ENCODE results near the gene ARL6IP4.
A peak's percentile ranks its signal among the peaks of the same experiment; 100 is the strongest.

ARL6IP4 gene

DNA sequence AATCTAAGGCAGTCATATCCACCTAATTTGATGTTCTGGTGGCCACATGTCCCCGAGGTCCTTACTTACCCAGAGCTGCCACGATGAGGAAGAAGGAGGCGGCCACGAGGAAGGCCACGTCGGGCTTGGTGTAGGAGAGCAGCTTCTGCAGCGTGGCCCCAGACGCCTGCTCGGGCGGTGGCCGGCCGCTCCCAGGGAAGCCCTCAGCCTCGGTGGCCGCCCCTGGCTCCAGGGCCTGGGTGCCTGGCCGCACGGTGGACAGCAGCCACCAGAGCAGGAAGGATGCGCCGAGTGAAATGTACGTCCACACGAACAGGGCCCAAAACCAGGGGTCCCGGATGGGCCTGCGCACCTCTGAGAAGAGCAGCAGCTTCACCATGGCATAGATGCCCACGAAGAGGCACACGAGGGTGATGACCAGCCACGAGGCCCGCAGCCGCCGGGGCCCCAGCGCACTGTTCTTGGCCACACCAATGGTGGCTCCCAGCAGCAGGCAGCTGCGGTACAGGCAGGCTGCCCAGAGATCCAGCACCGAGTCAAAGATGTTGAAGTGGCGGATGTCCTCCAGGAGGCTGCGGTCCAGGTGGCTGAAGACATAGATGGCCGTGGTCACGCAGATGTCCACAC is 20.8 kb upstream of the ARL6IP4 start:
- DNase-seq = no peak

DNA sequence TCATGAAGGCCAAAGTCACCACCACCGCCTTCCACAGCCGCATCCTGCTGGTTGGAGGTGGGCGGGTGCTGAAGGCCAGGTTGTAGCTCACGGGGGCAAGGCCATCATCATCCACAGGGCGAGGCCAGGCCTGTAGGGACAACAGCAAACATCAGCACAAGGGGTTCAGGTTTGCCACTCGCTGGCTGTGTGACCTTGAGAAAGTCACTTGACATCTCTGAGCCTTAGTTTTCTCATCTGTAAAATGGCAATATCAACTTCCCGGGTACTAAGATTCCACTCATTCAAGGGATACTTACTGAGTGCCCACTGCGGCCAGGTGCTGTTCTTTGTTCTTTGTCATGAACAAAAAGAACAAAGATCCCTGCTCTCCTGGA is 20.3 kb upstream of the ARL6IP4 start:
- DNase-seq = no peak

DNA sequence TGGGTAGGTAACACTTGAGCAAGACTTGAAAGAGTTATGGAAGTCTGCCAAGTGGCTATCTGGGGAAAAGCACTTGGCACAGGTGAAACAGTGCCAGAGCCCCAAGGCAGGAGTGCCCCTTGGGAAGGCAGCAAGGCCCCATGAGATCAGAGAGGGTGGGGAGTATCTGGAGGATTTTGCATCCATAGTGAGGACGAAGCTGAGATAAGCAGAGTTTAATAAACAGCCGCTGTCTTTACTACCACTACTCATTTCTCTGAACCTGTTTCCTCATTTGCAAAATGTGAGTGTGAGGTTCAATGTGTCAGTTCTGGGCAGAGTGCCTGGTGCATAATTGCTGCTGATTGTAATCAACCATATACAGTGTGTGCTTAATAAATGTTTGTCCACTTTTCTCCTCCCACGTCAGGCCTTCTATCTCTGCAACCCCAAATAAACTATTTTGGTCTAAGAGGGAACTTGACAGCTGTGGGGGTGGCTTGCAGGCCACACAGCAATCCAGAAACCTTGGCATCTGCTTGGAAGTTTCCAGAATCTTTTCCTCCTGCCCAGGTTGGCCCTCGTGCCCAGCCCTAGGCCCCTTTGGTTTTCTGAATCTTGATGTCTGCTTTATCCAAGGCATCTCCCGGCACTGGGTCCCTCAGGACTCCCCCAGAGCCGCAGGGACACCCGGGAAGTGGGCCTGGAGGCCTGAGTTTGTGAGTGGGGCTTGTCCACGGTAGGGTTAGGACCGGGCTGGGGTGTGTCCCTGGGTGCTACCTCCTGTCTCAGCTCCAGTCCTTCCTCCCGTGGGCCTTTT is 18.8 kb upstream of the ARL6IP4 start:
- DNase-seq = no peak

DNA sequence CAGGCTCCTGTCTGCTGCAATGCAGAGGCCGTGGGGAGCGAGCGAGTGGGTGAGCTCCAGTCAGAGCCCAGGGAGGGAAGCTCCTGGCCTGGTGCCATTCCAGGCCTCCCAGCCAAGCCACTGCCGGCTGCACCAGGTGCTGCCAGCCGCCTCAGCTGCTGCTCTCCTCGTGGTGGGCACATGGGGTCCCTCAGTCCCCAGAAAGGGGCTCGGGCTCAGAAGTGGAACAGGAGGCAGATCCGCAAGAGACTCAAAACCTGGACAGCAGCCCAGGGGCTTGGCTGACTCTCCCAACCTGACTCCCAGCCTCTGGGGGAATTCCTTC is 16.6 kb upstream of the ARL6IP4 start:
- no peak for DNase-seq

- DNase-seq = no peak
These were observed 15.8 kb upstream of the ARL6IP4 start for GRCh38 chr12:122964439-122965257.

DNA sequence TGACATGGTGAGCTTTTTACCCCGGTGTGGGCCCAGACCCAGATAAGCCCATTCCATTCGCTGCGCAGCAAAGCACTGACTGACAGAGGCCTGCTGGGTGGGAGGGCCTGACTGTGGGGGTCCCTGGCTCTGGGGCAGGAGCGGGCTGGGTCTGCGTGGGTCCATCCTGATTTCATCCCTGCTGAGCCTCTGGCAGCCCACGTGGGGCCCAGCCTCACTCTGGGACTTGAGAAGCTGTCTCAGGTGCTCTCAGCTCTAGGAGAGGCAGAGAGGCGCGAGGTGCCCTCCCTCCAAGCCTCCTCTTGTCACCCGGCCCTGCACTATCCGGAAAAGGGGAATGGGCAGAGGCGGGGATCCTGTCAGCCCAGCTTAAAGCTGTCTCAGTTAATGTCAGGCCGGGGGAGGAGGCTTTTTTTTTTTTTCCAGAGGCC is 15.1 kb upstream of the ARL6IP4 start:
- no peak for DNase-seq

DNA sequence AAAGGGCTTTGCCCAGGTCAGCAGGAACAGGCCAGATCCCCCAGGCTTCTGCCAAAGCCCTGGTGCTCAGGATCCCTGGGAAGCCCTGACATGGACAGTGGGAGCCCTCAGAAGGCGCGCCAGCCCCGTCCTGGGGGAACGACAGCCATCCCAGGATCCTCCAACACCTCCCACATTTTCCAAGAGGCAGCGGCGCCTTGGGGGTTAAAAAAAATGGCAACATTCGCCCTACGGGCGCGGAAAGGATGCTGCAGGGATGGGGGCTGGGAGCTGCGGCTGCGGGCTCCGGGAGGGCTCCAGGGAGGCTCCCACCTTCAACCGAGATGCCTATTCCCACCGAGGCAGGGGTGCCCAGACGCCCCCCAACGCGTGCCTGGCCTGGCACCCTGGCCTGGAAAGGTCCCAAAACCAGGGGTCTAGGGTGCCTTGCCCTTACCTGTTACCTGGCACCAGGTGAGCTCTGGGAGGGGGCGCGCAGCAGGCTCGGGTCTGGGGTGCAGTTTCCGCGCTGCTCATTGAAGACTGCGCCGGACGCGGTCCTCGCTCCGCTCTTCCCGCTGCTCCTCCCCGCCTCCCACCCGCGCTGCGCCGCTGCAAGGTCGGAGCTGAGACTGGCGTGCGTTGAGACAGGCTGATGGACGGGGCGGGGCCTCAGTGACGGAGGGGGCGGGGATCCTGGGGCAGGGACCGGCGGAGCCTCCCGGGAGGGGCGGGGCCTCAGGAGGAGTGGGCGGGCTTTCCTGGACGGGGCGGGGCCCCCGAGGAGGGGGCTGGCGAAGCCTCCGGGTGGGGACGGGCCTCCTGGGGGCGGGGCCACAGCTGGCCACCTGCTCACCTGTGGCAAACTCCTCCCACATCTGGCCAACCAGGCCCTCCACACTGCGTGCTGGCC is 14.4 kb upstream of the ARL6IP4 start, which contains the start of gene ABCB9:
TSS of gene ABCB9 (minus strand) at position 613 of the 892 bp plus-strand sequence. CDS start 6,228 bp downstream, outside the sequence.
- DNase-seq = peak; percentile 96

DNA sequence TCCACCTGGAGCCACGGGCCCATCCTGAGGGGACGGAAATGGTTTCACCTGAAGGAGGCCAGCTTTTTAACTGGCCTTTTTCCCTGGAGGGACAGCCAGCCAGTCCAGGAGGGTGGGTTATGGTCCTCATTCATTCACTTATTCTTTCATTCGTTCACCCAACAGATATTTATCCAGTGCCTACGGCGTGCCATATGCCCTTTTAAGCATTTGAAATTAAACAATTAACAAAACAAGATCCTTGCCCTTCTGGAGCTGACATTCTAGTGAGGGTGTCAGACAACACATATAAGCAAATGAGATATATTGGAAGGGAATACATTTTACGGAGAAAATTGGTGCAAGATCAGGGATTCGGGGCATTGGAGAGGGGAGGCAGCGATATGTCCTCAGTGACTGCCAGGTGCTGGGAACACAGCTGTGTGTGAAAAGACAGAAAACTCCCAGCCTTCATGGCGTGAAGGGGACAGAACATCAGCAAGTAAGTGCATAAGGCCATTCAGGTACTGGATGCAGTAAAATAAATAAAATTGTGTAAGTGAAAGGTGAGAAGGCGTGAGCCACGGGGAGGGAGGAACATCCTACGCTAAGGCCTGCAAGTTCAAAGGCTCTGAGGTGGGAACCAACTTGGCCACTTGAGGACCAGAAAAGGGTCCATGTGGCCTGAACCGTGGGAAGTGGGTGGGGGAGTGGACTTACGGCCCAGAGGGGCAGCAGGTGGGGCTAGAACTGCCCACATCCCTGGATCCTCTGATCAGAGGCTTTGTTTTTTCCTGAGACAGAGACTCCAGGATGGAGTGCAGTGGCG is 13.5 kb upstream of the ARL6IP4 start:
- no peak for DNase-seq

DNA sequence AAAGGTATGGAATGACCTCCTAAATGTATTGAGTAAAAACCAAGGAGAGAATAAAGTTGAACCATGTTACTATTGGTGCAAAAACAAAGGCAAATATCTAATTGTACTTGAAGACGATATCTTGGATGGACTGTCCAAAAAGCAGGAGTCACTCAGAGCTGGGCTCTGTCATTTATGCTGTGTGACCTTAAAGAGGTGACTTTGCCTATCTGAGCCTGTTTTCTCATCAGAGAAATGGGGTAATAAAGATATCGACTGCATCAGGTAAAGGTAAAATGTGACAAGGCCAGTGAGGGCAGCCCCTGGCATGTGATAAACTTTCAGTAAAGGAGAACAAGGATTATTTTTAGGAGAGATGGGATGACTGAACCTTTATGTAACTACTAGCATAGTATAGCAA is 12.4 kb upstream of the ARL6IP4 start:
- no peak for DNase-seq

DNA sequence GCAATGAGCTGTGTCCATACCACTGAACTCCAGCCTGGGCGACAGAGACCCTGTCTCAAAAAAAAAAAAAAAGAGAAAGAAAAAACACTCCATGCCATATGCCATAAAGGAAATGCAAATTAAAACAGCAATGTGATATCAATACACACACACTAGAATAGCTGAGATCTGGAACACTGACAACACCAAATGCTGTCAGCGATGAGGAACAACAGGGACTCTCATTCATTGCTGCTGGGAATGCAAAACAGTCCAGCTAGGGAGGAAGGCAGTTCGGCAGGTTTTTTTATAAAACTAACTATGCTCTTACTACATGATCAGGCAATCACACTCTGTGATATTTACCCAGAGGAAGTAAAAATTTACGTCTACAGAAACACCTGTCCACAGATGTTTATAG is 10.8 kb upstream of the ARL6IP4 start:
- DNase-seq = no peak

DNA sequence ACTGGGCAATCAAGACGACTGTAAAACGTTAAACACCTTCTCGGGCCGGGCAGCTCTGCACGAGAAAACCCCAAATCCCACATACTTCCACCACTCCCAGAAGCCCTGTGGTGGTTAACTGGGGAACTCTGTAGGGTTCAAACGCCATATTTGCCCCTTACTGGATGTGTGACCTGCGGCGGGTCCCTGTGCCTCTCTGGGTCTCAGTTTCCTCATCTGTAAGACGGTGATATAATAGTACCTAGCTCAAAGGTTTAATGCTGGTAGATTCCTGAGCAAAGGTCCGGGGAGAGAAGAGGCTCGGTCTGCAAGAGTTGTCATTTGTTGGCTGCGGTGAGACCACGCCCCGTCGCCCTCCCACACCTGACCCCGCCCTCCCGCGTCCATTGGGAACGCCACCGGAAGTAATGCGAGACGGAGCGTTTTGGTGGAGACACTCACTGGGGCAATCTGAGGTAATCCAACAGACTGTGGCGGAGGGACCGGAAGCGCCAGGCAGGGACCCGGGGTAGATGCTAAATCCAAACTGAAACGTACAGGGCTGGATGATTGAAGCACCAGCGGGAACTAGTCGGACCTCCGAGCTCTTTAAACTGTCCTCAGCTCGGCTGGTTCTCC is 6.1 kb upstream of the ARL6IP4 start:
- DNase-seq = peak; percentile 99

DNA sequence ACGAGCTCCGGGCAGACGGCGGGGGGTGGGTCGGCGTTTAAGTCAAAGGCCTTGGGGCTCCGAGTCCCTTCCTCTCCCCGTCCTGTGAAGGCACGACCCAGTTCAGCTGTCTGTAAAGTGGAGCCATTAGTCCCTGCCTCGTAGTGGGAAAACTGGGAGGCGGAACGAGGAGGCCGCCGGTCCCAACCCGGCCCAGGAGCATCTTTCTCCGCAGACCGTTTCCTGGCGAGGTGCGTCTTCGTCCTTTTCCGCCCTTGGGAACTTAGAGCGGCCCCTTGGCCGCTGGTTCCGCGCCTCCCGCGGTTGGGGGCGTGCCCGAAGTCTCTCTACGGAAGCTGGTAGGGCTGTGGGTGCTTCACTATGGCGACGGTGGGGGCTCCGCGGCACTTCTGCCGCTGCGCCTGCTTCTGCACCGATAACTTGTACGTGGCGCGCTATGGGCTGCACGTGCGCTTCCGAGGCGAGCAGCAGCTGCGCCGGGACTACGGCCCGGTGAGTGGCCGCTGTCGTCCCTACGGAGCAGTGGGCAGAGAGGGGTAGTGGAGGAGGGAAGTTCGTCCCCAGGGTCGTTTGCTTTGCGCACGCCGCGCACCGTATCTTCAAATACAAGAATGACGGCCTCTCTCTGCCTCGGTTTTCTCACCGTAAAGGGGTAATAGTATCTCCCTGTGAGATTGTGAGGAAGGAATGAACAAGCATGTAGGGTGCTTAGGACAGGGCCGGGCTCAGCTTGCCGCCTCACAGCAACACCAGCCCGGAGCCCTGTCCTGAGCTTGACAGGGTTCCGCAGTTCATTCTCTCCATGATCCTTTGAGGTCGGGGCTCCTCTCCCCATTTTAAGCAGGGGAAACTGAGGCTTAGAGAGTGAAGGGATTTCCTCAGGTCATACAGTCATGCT is 5.3 kb upstream of the ARL6IP4 start, which contains the start of gene OGFOD2:
TSS of gene OGFOD2 (plus strand) at position 353 of the 898 bp plus-strand sequence. CDS start at position 361, 8 bp downstream.
- peak; percentile 96 for DNase-seq

- DNase-seq = no peak
These were observed 4.5 kb upstream of the ARL6IP4 start for GRCh38 chr12:122975790-122976647.

GRCh38 chr12:122976648-122976975 is 3.9 kb upstream of the ARL6IP4 start:
- no peak for DNase-seq

DNA sequence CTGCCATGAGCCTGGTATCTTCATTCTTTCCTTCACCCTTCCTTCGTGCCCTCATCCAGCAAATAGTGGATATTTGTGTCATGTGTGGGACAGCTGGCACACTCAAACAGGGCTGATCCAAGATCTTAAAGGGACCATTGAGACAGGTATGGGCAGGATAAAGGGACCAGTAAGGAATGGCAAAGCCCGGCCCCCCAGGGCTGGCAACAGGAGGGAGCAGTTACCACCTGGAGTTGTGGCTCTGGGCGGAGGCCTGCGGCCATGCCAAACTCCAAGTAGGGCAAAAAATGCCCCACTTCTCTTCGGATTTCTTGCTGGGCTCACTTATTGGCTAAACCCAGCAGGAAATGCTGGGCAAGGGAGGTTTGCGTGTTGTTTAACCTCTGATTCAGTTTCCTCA is 3.3 kb upstream of the ARL6IP4 start:
- DNase-seq = no peak

DNA sequence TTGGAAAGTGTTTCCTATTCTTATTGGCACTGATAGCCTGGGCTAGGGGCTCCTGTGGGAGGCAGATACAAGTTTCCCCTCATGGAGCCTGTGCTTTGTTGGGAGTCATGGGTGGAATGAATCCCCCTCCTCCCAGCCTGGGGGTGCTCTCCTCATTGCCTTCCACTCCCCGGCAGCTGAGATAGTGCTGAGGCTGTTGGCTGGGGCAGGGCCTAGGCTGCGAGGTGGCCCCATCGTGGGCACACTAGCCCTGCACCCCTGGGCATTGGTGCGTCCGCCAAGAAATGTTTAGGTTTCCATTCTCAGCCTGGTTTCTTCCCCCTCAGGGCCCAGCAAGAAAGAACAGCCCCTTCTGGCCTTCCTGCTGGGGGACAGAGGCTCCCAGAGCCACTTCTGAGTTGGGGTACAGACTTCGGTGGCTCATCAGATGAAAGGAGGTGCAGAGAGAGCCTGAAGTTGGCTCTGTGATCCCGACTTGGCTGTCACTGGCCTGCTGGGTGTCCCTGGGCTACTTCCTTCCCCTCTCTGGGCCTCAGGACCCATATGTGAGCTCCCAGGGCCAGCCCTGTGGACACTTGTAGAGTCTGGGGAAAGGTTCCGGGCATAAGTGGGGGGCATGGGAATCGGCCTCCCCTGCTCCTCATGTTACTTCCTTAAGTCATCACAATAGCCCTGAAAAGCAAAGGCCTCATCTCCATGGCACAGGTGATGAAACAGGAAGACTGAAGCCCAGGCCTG is 2.7 kb upstream of the ARL6IP4 start:
- DNase-seq = no peak

DNA sequence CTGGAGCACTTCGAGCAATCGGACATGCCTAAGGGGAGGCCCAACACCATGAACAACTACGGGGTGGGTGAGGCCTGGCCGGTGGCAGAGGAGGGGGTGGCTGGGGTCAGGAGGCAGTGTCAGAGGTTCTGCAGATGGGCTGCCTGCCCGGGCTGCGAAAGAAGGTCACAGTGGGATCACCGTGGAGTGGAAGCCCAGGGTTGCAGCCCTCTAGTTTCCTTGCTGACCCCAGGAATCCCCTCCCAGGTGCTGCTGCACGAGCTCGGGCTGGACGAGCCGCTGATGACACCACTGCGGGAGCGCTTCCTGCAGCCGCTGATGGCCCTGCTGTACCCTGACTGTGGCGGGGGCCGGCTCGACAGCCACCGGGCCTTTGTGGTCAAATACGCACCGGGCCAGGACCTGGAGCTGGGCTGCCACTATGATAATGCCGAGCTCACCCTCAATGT is 1.9 kb upstream of the ARL6IP4 start:
- no peak for DNase-seq

All from stimulated activated CD4-positive, alpha-beta T cell treated with anti-CD3 and anti-CD28 coated beads, Interleukin-15, amount 100 ng/mL, for 24 hours (primary cell).